Hematopoietic multipotent progenitor cell treated with erythropoietin and hydrocortisone succinate and interleukin-3 and kit ligand, for 6 days (in vitro differentiated cells): ENCODE results near the gene TNPO2.
"Not testable (repeated sequence)": the region's sequence is repeated elsewhere in the genome, so short reads cannot be mapped to it uniquely, and the experiment has no call there.

Experiments used
- DNase-seq: peaks from one replicate; pipeline ENCODE4 v3.0.0-alpha.2; 2015

The TNPO2 gene

DNA sequence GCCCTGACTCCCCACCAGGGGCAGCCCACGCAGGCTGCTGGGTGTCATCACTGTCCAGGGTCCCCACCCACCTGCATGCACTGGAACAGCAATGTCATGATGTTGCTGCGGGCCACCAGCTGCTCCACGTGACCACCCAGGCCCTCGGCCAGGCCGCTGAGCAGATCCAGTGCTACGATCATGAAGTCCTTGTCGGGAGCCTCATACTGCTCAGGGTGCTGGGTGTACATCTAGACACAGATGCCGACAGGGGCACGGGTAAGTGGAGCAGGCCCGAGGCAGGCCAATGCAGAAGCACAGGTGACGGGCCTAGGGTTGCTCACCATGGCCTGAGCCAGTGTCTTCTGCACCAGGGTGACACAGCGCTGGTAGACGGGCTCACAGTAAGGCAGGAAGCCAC lies 18.6 kb downstream of the TNPO2 start:
- DNase-seq: no peak

DNA sequence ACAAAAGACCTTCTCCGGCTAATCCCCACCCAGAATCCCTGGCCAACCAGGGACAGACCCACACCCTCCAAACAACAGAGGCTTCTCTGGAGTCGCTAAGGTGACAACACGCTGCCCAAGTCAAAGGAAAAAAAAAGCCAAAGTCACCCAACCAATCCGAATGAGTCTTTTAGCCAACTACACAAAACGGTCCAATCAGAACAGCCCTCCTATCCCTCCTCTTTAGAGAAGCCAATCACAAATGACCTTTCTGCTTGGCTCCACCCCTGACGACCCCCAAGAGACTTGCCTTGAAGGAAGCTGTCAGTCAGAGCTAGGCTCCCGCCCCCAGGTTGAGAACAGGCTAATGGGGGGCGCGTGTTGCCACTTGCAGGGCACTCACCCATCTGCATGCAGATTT lies 20.7 kb downstream of the TNPO2 start:
- DNase-seq: peak; percentile 88

DNA sequence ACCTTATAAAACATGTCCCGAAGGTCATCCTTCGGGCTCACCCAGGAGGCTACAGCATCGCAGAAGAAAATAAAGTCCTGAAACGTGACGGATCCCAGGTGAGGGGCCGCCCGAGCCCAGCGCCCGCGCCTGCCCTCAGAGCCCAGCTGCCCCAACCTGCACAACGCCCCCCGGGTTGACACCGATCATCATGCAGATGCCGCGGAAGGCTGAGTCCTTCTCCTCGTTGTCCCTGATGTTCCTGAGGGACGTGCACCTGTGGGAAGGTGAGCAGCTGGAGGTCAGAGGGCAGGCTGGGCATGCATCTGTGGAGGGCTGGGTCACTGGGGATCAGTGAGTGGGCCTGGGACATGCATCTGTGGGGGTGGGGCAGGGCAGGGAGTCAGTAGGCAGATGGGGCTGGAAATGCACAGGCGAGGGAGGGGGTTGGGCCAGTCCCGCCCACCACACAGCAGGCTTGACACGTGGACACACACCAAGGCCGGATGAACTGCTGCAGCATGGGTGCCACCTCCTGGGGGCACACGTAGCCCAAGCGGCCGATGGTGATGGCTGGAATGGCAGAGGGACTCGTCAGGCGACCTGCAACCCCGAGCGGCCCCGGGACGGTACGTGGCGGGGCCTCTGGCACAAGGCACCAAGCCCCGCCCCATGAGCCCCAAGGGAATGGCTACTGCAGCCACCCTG lies 22.0 kb downstream of the TNPO2 start:
- DNase-seq: no peak

DNA sequence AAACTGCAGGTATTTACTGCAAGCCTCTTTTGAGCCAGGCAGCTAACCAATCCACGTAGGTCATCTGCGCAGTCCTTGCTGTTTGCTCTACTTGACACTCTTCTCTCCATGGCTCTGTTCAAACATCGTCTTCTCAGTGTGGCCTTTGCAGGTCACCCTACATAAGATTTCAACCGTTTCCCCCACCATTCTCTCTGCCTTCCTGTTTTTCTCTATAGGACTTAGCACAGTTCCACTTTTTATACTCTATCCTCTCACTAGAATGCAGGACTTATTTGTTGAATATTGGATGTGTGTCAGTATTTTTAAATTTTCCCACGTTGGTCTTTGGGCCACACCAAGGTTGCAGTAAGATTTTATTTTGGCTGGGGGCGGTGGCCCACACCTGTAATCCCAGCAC lies 25.6 kb downstream of the TNPO2 start:
- DNase-seq: no peak

DNA sequence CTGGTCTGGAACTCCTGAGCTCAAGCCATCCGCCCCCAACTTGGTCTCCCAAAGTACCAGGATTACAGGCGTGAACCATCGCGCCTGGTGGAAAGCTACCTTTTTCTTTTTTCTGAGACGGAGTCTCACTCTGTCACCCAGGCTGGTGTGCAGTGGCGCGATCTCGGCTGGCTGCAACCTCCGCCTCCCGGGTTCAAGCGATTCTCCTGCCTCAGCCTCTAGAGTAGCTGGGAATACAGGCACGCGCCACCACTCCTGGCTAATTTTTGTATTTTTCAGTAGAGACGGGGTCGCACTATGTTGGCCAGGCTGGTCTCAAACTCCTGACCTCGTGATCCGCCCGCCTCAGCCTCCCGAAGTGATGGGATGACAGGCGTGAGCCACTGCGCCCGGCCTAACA lies 26.3 kb downstream of the TNPO2 start:
- not testable (repeated sequence) for DNase-seq

DNA sequence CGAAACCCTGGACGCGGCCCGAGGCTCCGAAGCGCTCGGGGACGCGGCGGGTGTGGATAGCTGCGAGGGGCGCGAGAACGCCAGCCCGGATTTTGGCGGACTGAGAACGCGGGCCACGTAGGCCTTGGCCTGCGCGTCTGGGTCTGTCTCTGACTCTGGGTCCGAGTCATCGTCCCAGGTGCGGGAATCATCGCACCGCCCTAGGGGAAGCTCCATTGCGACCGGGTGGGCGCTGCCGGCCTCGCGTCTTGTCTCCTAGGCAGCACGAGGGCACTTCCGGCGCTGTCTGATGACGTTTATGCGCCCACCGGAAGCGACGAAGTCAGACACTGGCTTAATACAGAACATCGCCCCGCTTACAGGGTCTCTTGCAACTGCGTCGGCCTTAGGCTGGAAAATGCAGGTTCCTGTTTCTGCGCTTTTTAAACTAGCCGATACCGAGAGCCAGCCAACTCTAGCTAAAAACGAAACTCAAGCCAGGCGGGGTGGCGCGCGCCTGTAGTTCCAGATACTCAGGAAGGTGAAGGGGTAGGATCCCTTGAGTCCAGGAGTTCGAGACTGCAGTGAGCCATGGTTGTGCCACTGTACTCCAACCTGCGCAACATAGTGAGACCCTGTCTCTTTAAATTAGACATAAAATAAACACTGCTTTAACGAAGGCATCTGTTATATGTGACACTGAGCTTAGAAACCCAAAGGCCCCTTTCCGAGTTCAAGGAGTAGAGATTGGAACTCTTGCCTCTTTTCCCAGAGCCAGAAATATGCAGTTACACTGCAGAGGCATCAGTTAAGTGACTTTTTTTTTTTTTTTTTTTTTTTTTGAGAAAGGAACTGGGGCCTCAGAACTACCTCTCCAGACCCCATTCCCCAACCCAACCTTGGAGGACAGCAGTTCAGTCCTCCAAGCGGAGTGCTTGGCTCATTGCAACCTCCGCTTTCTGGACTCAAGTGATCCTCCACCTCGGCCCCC lies 27.1 kb downstream of the TNPO2 start, which contains the start of gene FBXW9:
TSS of gene FBXW9 (minus strand) at position 266 of the 970 bp plus-strand sequence. CDS start at position 216, 50 bp downstream.
- DNase-seq: peak; percentile 96

DNA sequence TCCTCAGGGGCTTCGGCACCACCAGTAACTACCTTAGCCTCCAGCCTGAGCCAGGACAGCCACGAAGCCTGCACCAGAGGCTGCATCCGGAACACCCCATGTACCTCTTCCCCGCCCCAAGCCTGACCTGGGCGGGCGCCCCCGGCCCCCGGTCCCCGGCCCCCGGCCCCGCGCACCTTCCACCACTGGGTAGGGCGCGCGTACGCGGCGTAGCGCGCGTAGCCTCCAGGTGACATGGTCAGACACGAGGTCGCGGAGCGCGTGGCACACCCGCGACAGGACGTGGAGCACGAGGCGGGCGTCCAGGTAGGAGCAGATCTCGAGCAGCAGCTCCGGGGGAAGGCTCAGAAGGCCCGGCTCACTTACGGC lies 27.8 kb downstream of the TNPO2 start:
- DNase-seq: peak; percentile 28

DNA sequence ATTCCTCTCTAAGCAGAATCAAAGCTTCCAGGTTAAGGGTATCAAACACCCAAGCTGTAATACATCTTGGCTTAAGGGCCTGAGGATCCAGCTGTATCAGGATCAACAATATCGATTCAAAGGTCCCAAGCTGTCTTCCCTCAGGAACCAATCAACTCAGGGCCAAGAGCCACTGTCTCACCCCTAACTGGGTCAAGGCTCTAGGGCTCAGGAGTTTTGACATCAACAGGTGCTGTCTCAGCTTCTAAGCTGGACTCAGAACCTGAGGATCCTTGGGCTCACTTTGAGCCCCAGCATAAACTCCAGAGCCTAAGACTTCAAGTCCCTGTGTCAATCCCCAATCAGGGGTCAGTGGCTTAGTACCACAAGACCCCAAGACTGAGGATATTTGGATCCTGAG lies 28.2 kb downstream of the TNPO2 start:
- DNase-seq: no peak

DNA sequence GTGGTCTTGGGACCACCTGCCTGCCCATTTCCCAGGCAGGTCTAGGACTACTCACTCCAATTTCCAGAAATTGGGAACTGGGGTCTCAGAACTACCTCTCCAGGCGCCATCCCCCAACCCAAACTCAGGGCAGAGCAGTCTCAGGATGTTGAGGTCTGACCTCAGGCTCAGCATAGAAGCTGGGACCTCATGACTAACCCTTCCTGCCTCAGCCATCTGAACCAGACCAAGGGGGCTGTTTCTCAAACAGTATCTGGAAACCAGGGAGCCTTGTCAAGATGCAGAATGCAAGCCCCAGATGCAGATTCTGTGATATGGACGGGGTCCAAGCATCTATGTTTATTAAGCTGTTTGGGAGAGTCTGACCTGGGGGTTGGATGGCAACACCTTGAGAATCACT lies 28.6 kb downstream of the TNPO2 start:
- no peak for DNase-seq

DNA sequence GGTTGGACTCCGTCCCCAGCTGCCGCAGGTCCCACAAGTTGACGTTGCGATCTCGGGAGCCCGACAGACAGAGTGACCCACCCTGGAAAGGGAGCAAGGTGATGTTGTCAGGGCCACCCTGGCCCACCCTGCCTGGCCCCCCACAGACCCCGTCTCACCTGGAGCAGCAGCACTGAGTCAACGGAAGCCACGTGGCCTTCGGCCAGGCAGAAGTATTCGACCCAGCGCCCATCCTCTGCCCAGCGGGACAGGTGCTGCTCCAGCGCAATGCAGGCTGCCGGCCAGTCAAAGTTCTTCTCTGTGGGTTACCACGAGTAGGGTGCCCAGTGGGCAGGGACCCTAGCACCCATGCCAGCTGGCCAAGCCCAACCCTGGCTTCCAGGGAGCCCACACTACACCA lies 29.1 kb downstream of the TNPO2 start:
- no peak for DNase-seq

DNA sequence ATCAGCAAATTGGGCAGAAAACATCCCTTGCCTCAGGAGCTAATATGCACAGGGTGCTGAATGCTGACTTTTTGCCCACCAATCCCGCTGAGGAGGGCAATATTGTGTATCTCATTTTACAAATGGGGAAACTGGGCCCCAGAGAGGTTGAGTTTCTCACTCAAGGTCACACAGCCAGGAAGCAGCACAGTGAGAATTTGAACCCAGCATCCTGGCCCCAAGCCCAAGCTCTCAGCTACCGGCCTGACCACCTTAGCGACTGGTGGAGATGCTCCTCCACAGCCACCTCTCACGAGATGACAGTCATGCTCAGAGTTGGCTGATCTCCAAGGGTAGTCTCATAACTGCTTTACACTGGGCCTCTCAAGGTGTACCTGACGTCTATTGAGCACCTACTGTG lies 30.8 kb downstream of the TNPO2 start:
- DNase-seq: no peak

DNA sequence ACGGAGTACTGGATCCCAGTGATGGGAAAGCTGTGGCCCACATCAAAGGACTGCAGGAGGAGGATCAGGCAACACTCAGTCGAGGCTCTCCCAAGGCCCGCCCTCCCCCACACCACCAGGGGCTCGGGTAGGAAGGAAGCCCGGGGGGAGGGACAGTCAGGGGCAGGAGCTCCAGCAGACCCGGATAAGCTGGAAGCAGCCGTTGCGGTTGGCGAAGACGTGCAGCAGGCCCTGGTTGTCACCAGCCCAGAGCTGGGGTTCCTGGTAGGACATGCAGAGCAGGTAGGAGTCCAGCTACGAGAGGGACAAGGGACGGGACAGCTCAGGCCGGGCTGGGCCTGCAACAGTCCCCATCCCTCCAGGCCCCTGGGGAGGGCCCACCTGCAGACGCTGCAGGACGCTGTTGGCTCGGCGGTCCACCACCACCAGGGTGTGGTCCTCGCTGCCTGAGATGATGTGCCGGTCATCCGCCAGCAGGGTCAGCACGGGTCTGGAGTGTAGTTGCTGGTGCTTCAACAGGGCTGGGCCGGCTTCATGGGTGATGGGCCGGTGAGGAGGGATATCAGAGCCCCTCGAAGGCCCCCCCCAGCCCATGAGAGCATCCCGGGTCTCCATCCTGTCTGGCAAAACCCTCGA lies 34.0 kb downstream of the TNPO2 start:
- peak; percentile 67 for DNase-seq

DNA sequence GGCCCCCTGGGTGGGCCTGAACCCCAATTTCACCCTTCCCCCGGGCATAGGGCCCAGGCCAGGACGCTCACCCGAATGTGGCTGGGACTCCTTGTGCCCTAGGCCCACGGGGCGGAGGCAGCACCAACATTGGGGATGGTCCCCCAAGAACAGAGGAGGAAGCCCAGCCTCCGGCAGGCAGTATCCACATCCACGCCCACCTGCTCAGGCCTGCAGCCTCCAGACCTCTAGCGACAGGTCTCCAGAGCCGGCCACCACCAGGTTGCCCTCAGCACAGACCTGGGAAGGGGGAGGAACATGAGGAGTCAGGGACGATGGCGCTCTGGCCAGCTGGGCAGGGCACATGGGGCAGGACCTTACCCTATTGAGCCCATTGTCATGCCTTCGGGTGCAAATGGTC lies 34.7 kb downstream of the TNPO2 start:
- DNase-seq: no peak

DNA sequence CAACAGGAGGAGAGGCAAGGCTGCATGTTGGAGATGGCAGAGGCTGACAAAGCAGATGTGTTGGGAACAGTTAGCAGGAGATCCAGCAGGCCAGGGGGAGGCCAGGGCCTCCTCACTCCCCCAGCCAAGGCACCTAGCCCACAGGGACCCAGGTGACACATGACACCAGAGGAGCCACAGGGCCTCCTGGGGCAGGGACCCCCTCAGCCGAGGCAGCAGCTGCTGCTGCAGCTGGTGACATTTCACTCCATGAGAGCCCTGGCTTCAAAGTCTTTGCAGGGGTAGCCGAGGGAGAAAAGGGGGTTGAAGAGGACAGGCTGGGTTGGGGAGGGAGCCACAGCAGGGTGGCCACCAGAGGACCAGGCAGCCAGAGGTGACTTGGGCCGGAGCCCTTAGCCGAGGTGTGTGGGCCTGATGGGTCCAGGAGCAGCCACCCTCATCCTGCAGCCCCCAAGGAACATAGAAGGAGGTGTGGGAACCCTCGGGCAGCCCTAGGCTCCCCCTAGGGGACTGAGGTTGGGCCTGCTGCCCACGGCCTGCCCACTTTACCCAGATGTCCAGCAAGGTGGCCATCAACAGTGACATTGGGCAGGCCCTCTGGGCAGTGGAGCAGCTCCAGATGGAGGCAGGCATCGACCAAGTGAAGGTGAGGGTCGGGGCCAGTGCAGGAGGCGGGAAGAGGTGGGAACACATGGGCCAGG lies 36.1 kb downstream of the TNPO2 start, which contains the start of gene GNG14:
TSS of gene GNG14 (plus strand) at position 503 of the 701 bp plus-strand sequence. CDS start at position 554, 51 bp downstream.
- DNase-seq: no peak

DNA sequence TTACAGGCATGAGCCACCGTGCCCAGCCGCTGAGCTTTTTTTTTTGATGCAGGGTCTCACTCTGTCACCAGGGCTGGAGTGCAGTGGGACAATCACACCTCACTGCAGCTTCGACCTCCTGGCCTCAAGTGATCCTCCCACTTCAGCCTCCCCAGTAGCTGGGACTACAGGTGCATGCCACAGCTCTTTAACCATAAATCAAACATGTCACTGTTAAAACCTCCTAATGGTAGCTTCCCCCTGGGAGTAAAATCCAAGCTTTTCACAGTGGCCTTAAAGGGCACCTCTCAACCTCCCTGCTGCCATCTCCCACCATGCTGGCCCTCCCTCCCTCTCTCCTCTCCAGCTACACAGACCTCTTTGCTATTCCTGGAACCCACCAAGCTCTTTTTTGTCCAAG lies 37.9 kb downstream of the TNPO2 start:
- no peak for DNase-seq

DNA sequence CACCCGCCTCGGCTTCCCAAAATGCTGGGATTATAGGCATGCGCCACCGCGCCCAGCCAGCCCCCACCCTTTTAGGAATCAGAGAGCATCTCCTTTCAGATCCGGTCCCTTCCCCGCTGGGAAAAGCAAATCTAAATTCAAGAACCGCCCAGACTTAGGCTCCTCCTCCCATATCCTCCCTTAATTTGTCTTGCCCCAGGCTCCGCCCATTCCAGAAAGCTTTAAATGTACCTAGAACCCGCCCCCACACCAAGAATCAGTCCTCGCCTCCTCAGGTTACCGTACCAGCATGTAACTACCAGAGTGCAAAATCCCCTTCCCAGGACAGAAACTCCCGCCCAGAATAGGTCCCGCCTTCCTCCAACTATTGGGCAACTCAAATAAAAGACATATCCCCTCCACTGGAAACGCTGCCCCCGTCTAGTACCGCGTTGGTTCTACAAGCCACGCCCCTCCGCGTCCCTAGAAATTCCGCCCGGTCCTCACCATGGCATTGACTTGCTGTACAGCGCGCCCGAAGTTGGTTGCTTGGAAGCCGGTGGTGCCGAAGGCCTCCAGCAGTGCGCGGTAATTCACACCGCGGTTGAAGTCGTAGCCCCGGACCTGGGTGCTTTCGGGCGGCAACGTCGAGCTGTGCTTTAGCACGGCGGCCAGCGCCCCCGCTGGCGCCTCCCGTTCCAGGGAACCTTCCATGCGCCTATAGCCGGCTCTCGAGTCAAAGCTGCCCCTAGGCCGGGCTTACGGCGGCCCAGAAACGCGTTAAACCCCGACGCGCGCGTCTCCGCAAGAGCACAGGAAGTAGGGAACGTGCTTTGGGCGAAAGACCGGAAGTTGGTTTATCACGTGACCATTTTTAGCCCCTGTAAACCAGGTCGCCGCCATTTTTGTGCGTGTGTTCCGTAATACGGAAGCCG lies 42.4 kb downstream of the TNPO2 start, which contains the start of gene DHPS:
TSS of gene DHPS (minus strand) at position 807 of the 914 bp plus-strand sequence. CDS start at position 693, 114 bp downstream.
- peak; percentile 99 for DNase-seq

DNA sequence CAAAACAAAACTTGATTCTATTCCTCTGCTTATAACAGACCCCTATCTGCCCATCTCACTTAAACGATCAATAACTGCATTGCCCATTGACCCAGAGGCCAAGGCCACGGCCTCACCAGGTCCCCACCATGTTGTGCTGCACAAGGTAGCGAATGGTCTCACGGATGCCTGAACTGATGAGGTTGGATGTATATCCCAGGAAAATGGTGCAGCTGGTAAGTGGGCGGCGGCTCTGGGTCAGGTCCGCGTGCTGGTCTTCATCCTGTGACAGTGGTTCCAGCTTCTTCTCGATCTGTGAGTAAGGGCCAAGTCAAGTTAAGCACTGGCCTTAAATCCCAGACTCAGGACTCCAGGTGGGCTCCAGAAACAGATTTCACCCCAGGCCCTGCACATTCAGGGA lies 43.7 kb downstream of the TNPO2 start:
- no peak for DNase-seq

DNA sequence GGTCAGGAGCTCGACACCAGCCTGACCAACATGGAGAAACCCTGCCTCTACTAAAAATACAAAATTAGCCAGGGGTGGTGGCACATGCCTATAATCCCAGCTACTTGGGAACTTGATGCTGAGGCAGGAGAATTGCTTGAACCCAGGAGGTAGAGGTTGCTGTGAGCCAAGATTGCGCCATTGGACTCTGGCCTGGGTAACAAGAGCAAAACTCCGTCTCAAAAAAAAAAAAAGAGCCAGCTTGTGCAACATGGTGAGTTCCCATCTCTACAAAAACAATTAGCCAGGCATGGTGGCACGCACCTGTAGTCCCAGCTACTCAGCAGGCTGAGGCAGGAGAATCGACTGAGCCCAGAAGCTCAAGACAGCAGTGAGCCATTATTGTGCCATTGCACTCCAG lies 45.7 kb downstream of the TNPO2 start:
- not testable (repeated sequence) for DNase-seq

DNA sequence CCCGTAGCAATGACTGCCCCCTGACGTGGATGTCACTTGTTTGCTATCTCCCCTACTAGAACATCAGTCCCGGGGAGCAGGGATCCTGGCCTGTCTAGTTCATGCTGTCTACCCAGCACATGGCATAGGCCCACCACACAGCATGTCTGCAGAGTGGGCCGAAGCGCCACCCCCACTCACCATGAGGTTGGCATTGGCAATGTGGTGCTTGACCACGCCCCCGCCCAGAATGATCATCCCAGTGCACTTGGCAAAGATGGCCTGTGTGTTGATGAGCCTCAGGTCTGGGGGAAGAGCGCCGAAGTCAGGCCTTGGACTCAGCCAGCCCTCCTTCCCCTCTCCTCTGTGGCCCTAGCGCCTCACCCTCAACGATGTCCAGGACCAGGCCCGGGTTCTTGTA lies 46.8 kb downstream of the TNPO2 start:
- peak; percentile 4 for DNase-seq

DNA sequence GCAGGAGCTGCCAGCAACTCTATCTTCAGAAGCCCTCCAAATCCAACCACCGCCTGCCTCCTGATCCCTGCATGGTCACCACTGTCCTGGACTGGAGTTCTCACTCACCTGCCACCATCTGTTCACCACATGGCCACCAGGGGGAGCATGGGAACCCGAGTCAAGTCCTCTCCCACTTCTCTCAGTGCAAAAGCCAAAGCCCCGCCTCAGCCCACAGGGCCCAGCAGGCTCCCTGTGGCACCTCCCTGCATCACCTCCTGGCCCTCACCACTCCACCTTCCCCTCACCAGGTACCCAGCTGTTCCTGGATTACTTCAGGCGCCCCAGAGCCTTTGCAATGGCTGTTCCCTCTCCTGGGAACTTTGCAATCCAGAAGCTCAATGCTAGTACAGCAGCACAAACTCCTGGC lies 47.3 kb downstream of the TNPO2 start:
- peak; percentile 92 for DNase-seq

DNA sequence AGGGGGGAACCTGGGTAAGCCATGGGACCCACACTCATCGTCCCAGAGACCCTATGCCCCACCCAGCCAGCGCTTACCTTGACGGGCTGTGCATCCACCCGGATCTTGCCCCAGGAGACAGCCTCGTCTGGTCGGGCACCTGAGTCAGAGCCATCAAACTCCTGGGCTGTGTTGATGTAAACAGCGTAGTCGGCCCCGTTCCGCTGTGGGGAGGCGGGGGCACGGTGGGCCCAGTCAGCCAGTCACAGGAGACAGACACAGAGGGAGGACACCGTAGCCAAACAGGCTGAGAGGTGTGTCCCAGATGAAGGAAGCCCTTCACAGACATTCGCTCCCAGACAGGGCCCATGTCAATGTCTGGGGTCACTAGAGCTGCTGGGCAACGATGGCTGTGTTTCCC lies 47.8 kb downstream of the TNPO2 start:
- no peak for DNase-seq

DNA sequence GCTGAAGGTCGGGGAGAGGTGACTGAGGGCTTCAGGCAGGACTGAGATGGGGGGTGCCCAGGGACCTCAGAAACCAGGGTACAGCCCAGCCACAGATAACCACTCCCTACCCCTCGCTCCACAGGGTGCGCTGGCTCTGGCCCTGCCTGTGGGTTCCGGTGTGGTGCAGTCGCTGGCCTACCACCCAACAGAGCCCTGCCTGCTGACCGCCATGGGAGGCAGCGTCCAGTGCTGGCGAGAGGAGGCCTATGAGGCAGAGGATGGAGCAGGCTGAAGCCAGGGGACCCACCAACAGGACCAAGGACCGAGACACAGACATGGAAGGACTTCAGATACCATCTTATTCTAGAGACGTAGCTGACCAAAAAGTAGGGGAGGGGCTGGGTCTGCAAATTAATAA lies 48.3 kb downstream of the TNPO2 start:
- DNase-seq: no peak
